GM12865 (cell line): ENCODE measurements around the gene FMC1.

Experiments
- DNase-seq: peaks from one replicate; pipeline ENCODE4 v3.0.0; 2010; ENCODE audit warnings: low read depth
- H3K4me3 ChIP-seq: 2 replicates; pipeline ENCODE4 v1.5.1; 2011; ENCODE audit warnings: mild to moderate bottlenecking, low read depth, low read length, control low read depth
- TF ChIP-seq, protein P1 (sequence below): IDR thresholded peaks from 2 replicates; pipeline ENCODE4 v1.5.1; 2011; ENCODE audit warnings: low read length, control low read depth, low read depth, inconsistent platforms; ENCODE audit not compliant: insufficient read depth; ENCODE audit errors: missing control alignments

FMC1 gene

DNA sequence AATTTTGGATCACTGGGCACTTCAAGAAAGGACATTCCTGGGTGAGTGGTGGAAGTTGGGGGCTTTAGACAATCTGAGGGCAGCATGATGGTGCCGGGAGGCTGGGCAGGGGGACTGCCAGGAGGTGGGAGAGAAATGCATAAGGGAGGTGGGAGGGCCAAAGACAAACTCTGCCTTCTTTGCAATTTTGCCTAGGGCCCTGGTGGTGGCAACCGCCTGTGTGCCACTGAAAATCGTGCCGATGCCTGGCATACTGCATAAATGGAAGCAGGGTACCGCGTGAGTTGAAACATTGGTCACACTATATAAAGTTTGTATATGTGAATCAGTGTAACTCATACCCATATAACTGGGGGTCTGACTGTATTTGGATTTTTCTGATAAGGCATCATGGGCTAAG is 21.8 kb downstream of the FMC1 start:
- no peak for DNase-seq
- no peak overlapping the region for H3K4me3 ChIP-seq
- TF ChIP-seq, protein P1, sequence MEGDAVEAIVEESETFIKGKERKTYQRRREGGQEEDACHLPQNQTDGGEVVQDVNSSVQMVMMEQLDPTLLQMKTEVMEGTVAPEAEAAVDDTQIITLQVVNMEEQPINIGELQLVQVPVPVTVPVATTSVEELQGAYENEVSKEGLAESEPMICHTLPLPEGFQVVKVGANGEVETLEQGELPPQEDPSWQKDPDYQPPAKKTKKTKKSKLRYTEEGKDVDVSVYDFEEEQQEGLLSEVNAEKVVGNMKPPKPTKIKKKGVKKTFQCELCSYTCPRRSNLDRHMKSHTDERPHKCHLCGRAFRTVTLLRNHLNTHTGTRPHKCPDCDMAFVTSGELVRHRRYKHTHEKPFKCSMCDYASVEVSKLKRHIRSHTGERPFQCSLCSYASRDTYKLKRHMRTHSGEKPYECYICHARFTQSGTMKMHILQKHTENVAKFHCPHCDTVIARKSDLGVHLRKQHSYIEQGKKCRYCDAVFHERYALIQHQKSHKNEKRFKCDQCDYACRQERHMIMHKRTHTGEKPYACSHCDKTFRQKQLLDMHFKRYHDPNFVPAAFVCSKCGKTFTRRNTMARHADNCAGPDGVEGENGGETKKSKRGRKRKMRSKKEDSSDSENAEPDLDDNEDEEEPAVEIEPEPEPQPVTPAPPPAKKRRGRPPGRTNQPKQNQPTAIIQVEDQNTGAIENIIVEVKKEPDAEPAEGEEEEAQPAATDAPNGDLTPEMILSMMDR, result no peak

DNA sequence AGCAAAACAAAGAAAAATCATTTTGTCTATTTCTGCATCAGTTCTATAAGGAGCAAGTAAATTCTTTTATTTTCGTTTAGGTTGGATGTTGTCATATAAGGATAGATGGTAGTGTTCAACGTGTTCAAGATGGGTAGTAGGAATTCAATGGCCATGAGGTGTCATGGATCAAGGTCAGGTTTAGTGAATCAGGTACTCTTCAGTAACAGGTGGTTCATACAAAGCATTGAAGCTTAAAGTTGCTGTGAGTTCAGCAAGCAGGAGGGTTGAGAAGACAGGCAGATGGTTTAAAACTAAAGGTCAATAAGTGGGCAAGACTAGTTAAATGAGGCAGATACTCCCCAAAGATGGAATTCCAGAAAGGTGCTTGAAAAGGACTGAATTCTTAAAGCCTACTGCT is 24.2 kb downstream of the FMC1 start:
- TF ChIP-seq, protein P1, result no peak
- no peak overlapping the region for H3K4me3 ChIP-seq

DNA sequence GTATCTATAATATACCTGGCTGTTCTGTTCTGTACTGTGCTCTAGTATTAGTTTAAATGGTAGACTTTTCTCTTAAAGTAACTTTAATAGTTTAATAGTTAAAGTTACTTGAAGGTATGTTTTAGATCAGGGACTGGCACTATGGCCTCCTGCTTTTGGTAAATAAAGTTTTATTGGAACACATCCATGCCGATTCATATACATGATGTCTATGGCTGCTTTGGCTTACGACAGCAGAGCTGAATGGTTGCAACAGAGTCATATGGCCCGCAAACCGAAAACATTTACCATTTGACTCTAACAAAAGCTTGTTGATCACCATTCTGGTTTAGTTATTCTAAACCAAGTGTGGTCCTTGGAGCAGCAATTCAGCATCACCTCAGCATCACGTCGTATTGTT is 25.3 kb downstream of the FMC1 start:
- no peak overlapping the region for H3K4me3 ChIP-seq
- TF ChIP-seq, protein P1, result no peak
- no peak for DNase-seq

More for the DNA sequence above, 24.2 kb downstream of the FMC1 start:
- DNase-seq, result no peak

DNA sequence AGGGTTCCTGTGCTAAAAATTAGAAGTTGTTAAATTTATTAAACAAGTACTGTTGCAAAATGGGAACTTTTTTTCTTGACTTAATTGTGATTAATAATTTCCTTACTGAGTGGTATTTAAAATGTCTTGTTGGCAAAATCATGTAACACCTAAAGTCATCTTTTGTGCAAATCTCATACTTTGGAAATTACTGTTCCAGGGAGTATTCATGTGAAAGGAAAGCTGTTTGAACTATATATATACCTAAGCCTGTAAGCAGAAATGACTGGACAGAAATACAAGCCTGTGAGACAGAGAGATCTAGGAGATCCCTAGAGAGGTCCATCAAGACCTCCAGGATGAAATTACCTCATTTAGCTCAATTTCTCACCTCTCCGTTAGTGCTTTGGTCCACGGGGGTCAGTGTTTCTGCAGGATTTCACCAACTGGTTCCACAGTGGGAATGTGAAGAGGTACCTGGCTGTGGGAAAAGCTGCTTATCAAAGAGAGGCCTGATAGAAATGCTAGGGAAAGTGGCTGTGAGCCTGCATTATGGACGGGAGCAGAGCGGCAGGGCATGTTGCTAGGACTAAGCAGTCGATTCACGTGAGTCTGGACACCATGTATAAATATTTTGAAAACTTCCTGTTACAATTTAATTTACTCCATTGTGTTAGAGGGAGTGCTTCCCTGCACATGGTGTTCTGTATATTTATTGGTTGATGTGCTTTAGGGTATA is 26.5 kb downstream of the FMC1 start:
- TF ChIP-seq, protein P1, result no peak
- peak; percentile 10 for DNase-seq
- no peak overlapping the region for H3K4me3 ChIP-seq

DNA sequence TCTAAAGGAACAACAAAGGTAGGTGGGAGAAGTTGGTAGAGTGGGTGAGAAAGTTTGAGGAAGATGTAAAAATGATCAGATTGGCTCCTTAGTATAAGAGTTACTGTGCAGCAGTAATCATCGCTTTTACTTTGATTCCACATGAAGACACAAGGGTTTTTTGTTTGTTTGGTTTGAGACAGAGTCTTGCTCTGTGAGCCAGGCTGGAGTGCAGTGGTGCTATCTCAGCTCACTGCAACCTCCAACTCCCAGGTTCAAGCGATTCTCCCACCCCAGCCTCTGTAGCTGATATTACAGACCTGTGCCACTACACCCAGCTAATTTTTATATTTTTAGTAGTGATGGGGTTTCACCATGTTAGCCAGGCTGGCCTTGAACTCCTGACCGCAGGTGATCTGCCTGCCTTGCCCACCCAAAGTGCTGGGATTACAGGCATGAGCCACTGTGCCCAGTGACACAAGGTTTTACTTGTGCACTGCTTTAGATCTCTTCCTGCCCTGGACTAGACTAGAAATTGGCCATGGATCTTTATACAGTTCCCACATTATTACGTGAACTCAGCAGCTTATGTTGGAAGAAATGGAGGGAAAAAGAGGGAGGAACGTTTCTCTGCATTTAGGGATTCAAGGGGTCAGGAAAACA is 29.3 kb downstream of the FMC1 start:
- no peak overlapping the region for H3K4me3 ChIP-seq
- DNase-seq, result no peak
- TF ChIP-seq, protein P1, result no peak

DNA sequence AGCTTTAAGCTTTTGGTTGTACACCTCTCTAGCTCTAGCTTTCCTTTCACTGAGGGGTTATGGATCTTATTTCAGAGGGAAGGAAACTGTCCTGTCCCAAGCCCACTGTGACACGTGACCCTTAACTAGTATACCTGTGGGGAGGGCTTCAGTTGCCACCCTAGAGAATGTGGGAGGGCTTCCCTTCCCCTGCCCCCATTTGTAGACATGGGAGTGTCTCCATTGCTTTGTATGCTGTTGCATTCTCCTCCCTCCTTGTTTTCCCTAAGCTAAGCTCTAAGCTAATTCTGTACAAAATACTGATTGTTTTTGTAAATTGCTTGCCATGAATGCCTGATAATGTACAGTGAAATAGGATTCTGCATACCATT is 29.8 kb downstream of the FMC1 start:
- TF ChIP-seq, protein P1, result no peak
- H3K4me3 ChIP-seq, result no peak overlapping the region
- no peak for DNase-seq

DNA sequence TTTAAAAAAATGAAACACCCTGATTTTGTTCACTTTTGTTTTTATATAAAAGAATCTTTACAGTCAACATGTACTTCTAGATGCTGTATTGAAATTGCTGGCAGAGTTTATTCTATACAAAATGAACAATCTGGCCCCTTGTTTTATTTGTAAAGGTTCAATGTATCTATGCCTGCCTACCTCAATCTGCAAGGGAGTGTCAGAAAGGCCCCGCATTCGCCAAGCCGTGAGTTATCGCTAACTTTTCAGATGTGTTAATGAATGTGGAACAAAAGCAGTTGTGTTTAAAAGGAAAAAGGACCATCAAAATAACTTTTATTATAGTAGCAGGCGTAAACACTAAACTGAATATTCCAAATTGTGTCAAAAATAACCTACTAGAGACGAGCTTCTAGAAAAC is 33.1 kb downstream of the FMC1 start:
- TF ChIP-seq, protein P1, result no peak
- no peak for DNase-seq
- no peak overlapping the region for H3K4me3 ChIP-seq
